ENCODE results near the gene TPM2. TPM values are rescaled to one million over a fixed set of nuclear protein-coding genes. Genes with fewer than 3 reads are reported as not detected.

Gene TPM2
- total RNA-seq, 2 donors from 2014 or later = 599 to 915 TPM

- Histone ChIP-seq H3K27me3 (no peaks in the 10 kb centered on the region), H3K4me1 (peaks cover 0 to 42% of the 10 kb centered on the region in 2 donors), H3K27ac (peak overlapping the region; percentile 97 to 98), H3K36me3 (peaks cover 15% of the 10 kb centered on the region), H3K4me3 (peak overlapping the region; percentile 85 to 89), H3K9me3 (no peaks in the 10 kb centered on the region)
- no peak for DNase-seq (ENCODE audit: low spot score)
- TF ChIP-seq, protein P1, sequence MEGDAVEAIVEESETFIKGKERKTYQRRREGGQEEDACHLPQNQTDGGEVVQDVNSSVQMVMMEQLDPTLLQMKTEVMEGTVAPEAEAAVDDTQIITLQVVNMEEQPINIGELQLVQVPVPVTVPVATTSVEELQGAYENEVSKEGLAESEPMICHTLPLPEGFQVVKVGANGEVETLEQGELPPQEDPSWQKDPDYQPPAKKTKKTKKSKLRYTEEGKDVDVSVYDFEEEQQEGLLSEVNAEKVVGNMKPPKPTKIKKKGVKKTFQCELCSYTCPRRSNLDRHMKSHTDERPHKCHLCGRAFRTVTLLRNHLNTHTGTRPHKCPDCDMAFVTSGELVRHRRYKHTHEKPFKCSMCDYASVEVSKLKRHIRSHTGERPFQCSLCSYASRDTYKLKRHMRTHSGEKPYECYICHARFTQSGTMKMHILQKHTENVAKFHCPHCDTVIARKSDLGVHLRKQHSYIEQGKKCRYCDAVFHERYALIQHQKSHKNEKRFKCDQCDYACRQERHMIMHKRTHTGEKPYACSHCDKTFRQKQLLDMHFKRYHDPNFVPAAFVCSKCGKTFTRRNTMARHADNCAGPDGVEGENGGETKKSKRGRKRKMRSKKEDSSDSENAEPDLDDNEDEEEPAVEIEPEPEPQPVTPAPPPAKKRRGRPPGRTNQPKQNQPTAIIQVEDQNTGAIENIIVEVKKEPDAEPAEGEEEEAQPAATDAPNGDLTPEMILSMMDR (IDR thresholded peaks at IDR 0.05) = no peak
Observed at GRCh38 chr9:35659340-35659739, 30.4 kb downstream of the TPM2 start.

DNA sequence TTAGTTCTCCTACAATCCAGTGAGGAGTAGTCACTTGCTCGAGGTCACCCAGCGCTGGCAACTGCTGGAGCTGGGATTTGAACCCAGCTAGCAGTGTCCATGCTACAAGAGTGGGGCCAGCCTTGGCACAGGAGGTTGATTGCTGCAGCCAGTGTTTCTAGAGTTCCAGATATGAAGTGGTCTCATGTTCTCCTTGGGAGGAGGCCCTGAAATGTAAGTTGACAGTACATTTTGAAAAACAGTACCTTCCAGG, 30.8 kb downstream of the TPM2 start:
- TF ChIP-seq, protein P1 (IDR thresholded peaks at IDR 0.05) = no peak
- Histone ChIP-seq H3K36me3 (peaks cover 15% of the 10 kb centered on the region), H3K4me3 (peak overlapping the region; percentile 85 to 89), H3K4me1 (peaks cover 0 to 42% of the 10 kb centered on the region in 2 donors), H3K9me3 (no peaks in the 10 kb centered on the region), H3K27ac (peak overlapping the region; percentile 97 to 98), H3K27me3 (no peaks in the 10 kb centered on the region)
- DNase-seq (ENCODE audit: low spot score) = no peak

DNA sequence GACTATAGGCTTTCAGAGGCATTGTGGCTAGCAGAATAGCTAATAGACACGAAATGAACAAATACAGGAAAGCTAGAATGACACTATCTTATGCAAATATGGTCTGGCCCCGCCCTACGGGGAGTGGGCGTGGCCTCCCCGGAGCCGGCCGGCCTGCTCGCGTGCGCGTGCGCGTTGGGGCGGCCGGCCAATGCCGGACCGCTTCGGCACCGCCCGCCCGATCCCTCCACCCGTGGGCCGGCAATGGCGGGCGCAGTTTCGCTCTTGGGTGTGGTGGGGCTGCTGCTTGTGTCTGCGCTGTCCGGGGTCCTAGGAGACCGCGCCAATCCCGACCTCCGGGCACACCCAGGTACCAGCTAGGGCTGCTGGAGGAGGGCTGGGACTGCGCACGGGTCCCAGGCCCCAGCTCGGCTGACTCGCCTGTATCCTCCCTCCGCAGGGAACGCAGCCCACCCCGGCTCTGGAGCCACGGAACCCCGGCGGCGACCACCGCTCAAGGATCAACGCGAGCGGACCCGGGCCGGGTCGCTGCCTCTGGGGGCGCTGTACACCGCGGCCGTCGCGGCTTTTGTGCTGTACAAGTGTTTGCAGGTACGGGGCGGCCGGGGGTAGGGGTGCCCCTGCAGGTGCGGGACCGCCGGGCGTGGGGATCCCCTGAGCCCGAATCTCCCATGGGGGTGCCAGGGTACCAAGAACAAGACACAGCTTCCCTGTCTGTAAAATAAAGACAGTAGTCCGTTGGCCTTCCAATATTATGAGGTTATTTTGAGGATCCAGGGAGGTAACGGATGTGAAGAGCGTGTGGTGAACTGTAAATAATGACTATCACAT, 31.4 kb downstream of the TPM2 start, which contains the start of gene CCDC107:
TSS of gene CCDC107 (plus strand) at position 156 of the 831 bp plus-strand sequence. CDS start at position 244, 88 bp downstream.
- Histone ChIP-seq H3K4me1 (peaks cover 0 to 42% of the 10 kb centered on the region in 2 donors), H3K9me3 (no peaks in the 10 kb centered on the region), H3K36me3 (peaks cover 15% of the 10 kb centered on the region), H3K27ac (peak within 1 kb of the TSS; percentile 97 to 98), H3K27me3 (no peaks in the 10 kb centered on the region), H3K4me3 (peak within 1 kb of the TSS; percentile 85 to 89)
- TF ChIP-seq, protein P1 (IDR thresholded peaks at IDR 0.05) = peak; percentile 42 to 83
- peak; percentile 81 for DNase-seq (ENCODE audit: low spot score)

DNA sequence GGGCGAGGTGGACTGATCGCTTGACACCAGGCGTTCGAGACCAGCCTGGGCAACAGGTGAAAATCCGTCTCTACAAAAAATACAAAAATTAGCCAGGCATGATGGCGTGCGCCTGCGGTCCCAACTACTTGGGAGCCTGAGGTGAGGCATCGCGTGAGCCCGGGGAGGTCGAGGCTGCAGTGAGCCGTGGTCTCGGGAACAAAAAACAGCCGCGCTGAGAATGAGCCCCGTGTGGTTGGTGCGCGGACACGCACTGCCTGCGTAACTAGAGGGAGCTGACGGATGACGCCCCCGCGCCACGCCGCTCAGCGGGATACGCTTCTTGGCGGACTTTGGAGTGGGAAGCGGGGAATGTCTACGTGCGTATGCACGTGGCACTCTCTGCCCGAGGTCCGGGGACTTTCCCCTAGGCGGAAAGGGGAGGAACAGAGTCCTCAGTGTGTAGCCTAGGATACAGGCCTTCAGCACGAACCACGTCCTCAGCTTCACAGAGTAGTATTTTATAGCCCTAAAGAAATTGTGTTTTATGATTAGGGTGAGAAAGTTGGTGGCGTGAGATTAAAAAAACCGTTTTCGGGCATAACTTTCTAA, 32.1 kb downstream of the TPM2 start, which contains the start of gene RMRP:
TSS of gene RMRP (minus strand) at position 474 of the 591 bp plus-strand sequence.
- DNase-seq (ENCODE audit: low spot score) = peak; percentile 99
- TF ChIP-seq, protein P1 (IDR thresholded peaks at IDR 0.05) = peak; percentile 12 to 22
- peaks cover 0 to 42% of the 10 kb centered on the region in 2 donors for H3K4me1 ChIP-seq

GRCh38 chr9:35656831-35657545, 32.7 kb downstream of the TPM2 start:
- peaks cover 15% of the 10 kb centered on the region for H3K36me3 ChIP-seq
- H3K27me3 ChIP-seq = no peaks in the 10 kb centered on the region
- TF ChIP-seq, protein P1 (IDR thresholded peaks at IDR 0.05) = no peak
- no peaks in the 10 kb centered on the region for H3K9me3 ChIP-seq
- H3K27ac ChIP-seq = peak overlapping the region; percentile 97 to 98
- H3K4me1 ChIP-seq = peaks cover 0 to 42% of the 10 kb centered on the region in 2 donors
- DNase-seq (ENCODE audit: low spot score) = no peak
- peak overlapping the region; percentile 36 to 89 for H3K4me3 ChIP-seq

More for the DNA sequence above, 32.1 kb downstream of the TPM2 start, which contains the start of gene RMRP:
- Histone ChIP-seq H3K4me3 (peak within 1 kb of the TSS; percentile 85 to 89), H3K36me3 (peaks cover 15% of the 10 kb centered on the region), H3K27me3 (no peaks in the 10 kb centered on the region), H3K27ac (peak within 1 kb of the TSS; percentile 97 to 98), H3K9me3 (no peaks in the 10 kb centered on the region)

Data from right atrium auricular region (tissue), 2 donors.